HCT116 (cell line): ENCODE data around the gene PIGL. TPM values are rescaled to one million over a fixed set of nuclear protein-coding genes. Genes with fewer than 3 reads are reported as not detected.

Experiments
- ATAC-seq: fragments of 200-7000 bp; cut with Tn5 transposase; 2 replicates; pipeline ENCODE4 v1.9.1; 2020; ENCODE audit warnings: mild to moderate bottlenecking, moderate library complexity
- BruUV-seq: library from RNA; stranded (reverse); fragments of 400-500 nt; replicated peaks from 2 replicates; lab custom pipeline; 2021; lab: Mats Ljungman, UMichigan
- CTCF ChIA-PET: fragments of 300-600 bp; sonication (Branson Sonifier 250); formaldehyde crosslinking; loops from one replicate; lab custom pipeline; 2021; ENCODE audit warnings: antibody characterized with exemption; lab: Charles Lee
- POLR2A ChIA-PET: fragments of 300-600, 350-600 bp; sonication (Branson Sonifier 250); formaldehyde crosslinking; loops from one replicate; lab custom pipeline; 2021; ENCODE audit warnings: antibody characterized with exemption; lab: Charles Lee
- RAD21 ChIA-PET, 2 experiments: fragments of 300-600 bp; sonication (Branson Sonifier 250); formaldehyde crosslinking; loops; one replicate each; lab custom pipeline; 2023; ENCODE audit warnings: low total read pairs in 2 of 2; ENCODE audit not compliant: uncharacterized antibody in 2 of 2, unreplicated experiment in 2 of 2, low non-redundant PET in 1 of 2; lab: Charles Lee
- DNase-seq: peaks from one replicate; pipeline ENCODE4 v3.0.0-alpha.2; 2010; ENCODE audit warnings: low read depth, low spot score
- H2AFZ ChIP-seq: fragments of 200-600 bp; shearing (Covaris generic), sonication (generic); 2 replicates; pipeline ENCODE4 v1.6.1; 2017; ENCODE audit warnings: low read depth, mixed run types, mixed read lengths, antibody characterized with exemption, low read length; ENCODE audit not compliant: poor library complexity, severe bottlenecking
- H3K27ac ChIP-seq: 2 replicates; pipeline ENCODE4 v1.5.1; 2012; ENCODE audit warnings: low read depth, low read length
- H3K27me3 ChIP-seq: fragments of 200-600 bp; sonication (generic); 2 replicates; pipeline ENCODE4 v1.6.1; 2016; ENCODE audit warnings: mixed run types, low read length, mixed read lengths; ENCODE audit not compliant: insufficient read depth
- H3K36me3 ChIP-seq, 2 experiments: fragments of 200-500 bp in 1 of 2; fragments of 200-600 bp in 1 of 2; sonication (Bioruptor generic) in 1 of 2; sonication (generic) in 1 of 2; 2 replicates each; pipeline versions ENCODE4 v1.5.1 to v1.6.1; 2014 to 2016; ENCODE audit warnings: low read length in 2 of 2, inconsistent platforms in 1 of 2, mixed read lengths in 1 of 2, mixed run types in 1 of 2; ENCODE audit not compliant: insufficient read depth in 2 of 2, control insufficient read depth in 1 of 2
- H3K4me1 ChIP-seq, 2 experiments: fragments of 200-600 bp in 1 of 2; sonication (generic) in 1 of 2; 2 replicates each; pipeline versions ENCODE4 v1.5.1 to v1.6.1; 2012 to 2017; ENCODE audit warnings: low read length in 2 of 2, inconsistent platforms in 1 of 2, mild to moderate bottlenecking in 1 of 2, mixed read lengths in 1 of 2, mixed run types in 1 of 2, moderate library complexity in 1 of 2; ENCODE audit not compliant: insufficient read depth in 2 of 2, control insufficient read depth in 1 of 2
- H3K4me2 ChIP-seq: fragments of 200-600 bp; sonication (generic); 2 replicates; pipeline ENCODE4 v1.6.1; 2017; ENCODE audit warnings: mixed run types, low read length, mixed read lengths
- H3K4me3 ChIP-seq, 2 experiments: fragments of 200-600 bp in 1 of 2; sonication (generic) in 1 of 2; replicated peaks in 1 of 2; 2 replicates each; pipeline ENCODE4 v1.5.1; 2011 to 2016; ENCODE audit warnings: low read length in 2 of 2, control low read depth in 1 of 2, low read depth in 1 of 2, mild to moderate bottlenecking in 1 of 2, mixed read lengths in 1 of 2, mixed run types in 1 of 2
- H3K79me2 ChIP-seq: fragments of 200-600 bp; sonication (generic); 2 replicates; pipeline ENCODE4 v1.6.1; 2017; ENCODE audit warnings: mild to moderate bottlenecking, mixed run types, low read length, moderate library complexity, mixed read lengths; ENCODE audit not compliant: insufficient read depth
- H3K9ac ChIP-seq: fragments of 200-600 bp; sonication (generic); 2 replicates; pipeline ENCODE4 v1.6.1; 2016; ENCODE audit warnings: low read length, mixed read lengths
- H3K9me2 ChIP-seq: fragments of 200-600 bp; sonication (generic), shearing (Covaris generic); 2 replicates; pipeline ENCODE4 v1.6.1; 2017; ENCODE audit warnings: mixed run types, mild to moderate bottlenecking, moderate library complexity; ENCODE audit not compliant: insufficient read depth
- H3K9me3 ChIP-seq, 2 experiments: fragments of 200-500 bp in 1 of 2; fragments of 200-600 bp in 1 of 2; sonication (Bioruptor generic) in 1 of 2; sonication (generic) in 1 of 2; 2 replicates each; pipeline ENCODE4 v1.6.1; 2014 to 2017; ENCODE audit warnings: low read length in 2 of 2, mixed read lengths in 2 of 2, inconsistent platforms in 1 of 2, low read depth in 1 of 2, mild to moderate bottlenecking in 1 of 2, mixed run types in 1 of 2, moderate library complexity in 1 of 2; ENCODE audit not compliant: control insufficient read depth in 1 of 2, insufficient read depth in 1 of 2
- H4K20me1 ChIP-seq: fragments of 200-600 bp; sonication (generic), shearing (Covaris generic); 2 replicates; pipeline ENCODE4 v1.6.1; 2017; ENCODE audit warnings: mixed run types, mild to moderate bottlenecking, moderate library complexity; ENCODE audit not compliant: insufficient read depth
- CEBPB ChIP-seq: IDR thresholded peaks from 2 replicates; pipeline ENCODE4 v1.6.1; 2012; ENCODE audit warnings: low read depth
- EGR1 ChIP-seq: IDR thresholded peaks from 2 replicates; pipeline ENCODE4 v1.6.1; 2012; ENCODE audit warnings: low read depth
- EZH2 ChIP-seq: fragments of 200-600 bp; sonication (generic); IDR thresholded peaks from 2 replicates; pipeline ENCODE4 v1.6.1; 2017; ENCODE audit warnings: antibody characterized with exemption, mixed run types
- EZH2phosphoT487 ChIP-seq: fragments of 200-600 bp; IDR thresholded peaks from 2 replicates; pipeline ENCODE4 v1.6.1; 2018; ENCODE audit warnings: antibody characterized with exemption, borderline replicate concordance
- FOSL1 ChIP-seq: IDR thresholded peaks from 2 replicates; pipeline ENCODE4 v1.6.1; 2012; ENCODE audit warnings: low read depth
- JUND ChIP-seq: IDR thresholded peaks from 2 replicates; pipeline ENCODE4 v1.6.1; 2012
- POLR2AphosphoS5 ChIP-seq: IDR thresholded peaks from 2 replicates; pipeline ENCODE4 v1.6.1; 2011; ENCODE audit warnings: mild to moderate bottlenecking, low read depth, low read length, moderate library complexity
- RAD21 ChIP-seq: IDR thresholded peaks from 2 replicates; pipeline ENCODE4 v1.6.1; 2012; ENCODE audit warnings: low read depth, mild to moderate bottlenecking
- SIN3A ChIP-seq: IDR thresholded peaks from 2 replicates; pipeline ENCODE4 v1.6.1; 2012; ENCODE audit warnings: low read depth
- SRF ChIP-seq: IDR thresholded peaks from 2 replicates; pipeline ENCODE4 v1.6.1; 2012; ENCODE audit warnings: low read depth
- YY1 ChIP-seq: IDR thresholded peaks from 2 replicates; pipeline ENCODE4 v1.6.1; 2011; ENCODE audit warnings: low read length, low read depth, moderate library complexity, mild to moderate bottlenecking; ENCODE audit not compliant: insufficient replicate concordance; ENCODE audit errors: extremely low read depth
- ZBTB33 ChIP-seq: IDR thresholded peaks from 2 replicates; pipeline ENCODE4 v1.6.1; 2011; ENCODE audit warnings: mild to moderate bottlenecking, low read length, moderate library complexity; ENCODE audit not compliant: insufficient replicate concordance; ENCODE audit errors: extremely low read depth
- ZNF274 ChIP-seq: fragments of 200-500 bp; sonication (Bioruptor generic); IDR thresholded peaks from 2 replicates; pipeline ENCODE4 v1.6.1; 2014; ENCODE audit warnings: mild to moderate bottlenecking, low read depth, low read length, inconsistent platforms
- intact Hi-C: fragments of 100-400 bp; cut with micrococcal nuclease; formaldehyde crosslinking; loops from 2 replicates; pipeline ENCODE4 v1.10.0; 2022
- total RNA-seq: library from RNA; stranded (reverse); gene quantifications from one replicate; pipeline ENCODE4 v1.2.1, GENCODE V29; 2021; ENCODE audit not compliant: unreplicated experiment
- TF ChIP-seq, protein P1 (sequence below): IDR thresholded peaks from 2 replicates; pipeline ENCODE4 v1.6.1; 2012

The PIGL gene
- total RNA-seq, 1 experiment from 2014 or later = 36.8 TPM

DNA sequence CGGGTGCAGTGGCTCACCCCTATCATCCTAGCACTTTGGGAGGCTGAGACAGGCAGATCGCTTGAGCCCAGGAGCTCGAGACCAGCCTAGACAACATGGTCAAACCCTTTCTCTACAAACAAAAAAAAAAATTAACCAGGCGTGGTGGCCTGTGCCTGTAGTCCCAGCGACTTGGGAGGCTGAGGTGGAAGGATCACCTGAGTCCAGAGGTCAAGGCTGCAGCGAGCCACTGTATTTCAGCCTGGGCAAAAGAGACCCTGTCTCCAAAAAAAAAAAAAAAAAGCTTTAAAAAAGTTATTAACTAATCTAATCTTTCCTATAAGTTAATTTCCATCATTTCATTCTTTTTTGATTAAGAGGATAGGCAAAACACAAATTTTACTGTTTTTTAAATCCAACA lies 4.2 kb upstream of the PIGL start:
- POLR2A ChIA-PET = interaction anchor here (0.8 kb wide), 1 partner anchor 8 kb away, joined by 4 read pairs; no protein-coding TSS in a partner anchor
- Histone ChIP-seq H3K4me1 (peaks cover 14 to 41% of the 10 kb centered on the region in 2 experiments; a peak in 3 of 4 replicates), H3K9ac (no peak overlapping the region), H3K4me3 (no peak overlapping the region), H3K9me3 (no peaks in the 10 kb centered on the region), H3K4me2 (peak overlapping the region; percentile 78; the same call in 1 of the 2 replicates), H3K79me2 (peaks cover 90% of the 10 kb centered on the region), H3K36me3 (no peaks in the 10 kb centered on the region), H3K27ac (no peak overlapping the region), H3K9me2 (no peaks in the 10 kb centered on the region), H3K27me3 (no peaks in the 10 kb centered on the region), H2AFZ (no peak overlapping the region), H4K20me1 (peaks cover 17% of the 10 kb centered on the region; the same call in 1 of the 2 replicates)
- intact Hi-C loops = no loop called here
- TF ChIP-seq ZNF274 (no peak), ZBTB33 (no peak), POLR2AphosphoS5 (no peak), RAD21 (no peak), CEBPB (no peak), SIN3A (no peak), YY1 (no peak), EZH2 (no peak), EGR1 (no peak), EZH2phosphoT487 (no peak), SRF (no peak), FOSL1 (no peak), JUND (no peak)
- TF ChIP-seq, protein P1, sequence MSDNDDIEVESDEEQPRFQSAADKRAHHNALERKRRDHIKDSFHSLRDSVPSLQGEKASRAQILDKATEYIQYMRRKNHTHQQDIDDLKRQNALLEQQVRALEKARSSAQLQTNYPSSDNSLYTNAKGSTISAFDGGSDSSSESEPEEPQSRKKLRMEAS = no peak
- no TSS peak for BruUV-seq
- RAD21 ChIA-PET = interaction anchor here in 1 of 2 experiments (0.7 kb wide), 1 partner anchor 73 kb away, joined by 8 read pairs; no protein-coding TSS in a partner anchor
- ATAC-seq (no peak), DNase-seq (no peak)
- CTCF ChIA-PET = no interaction called here
